HL-60 (cell line): ENCODE data around the gene KRTAP29-1.

Experiments
- DNase-seq, 2 experiments: peaks; one replicate each; pipeline ENCODE4 v3.0.0-alpha.2; 2010 to 2020; ENCODE audit warnings: low read depth in 1 of 2, low spot score in 1 of 2
- H3K27ac ChIP-seq: fragments of 250-450 bp; sonication (Bioruptor Pico); replicated peaks from 2 replicates; pipeline ENCODE4 v1.5.1; 2020; ENCODE audit warnings: mild to moderate bottlenecking, moderate library complexity
- H3K27me3 ChIP-seq: fragments of 250-450 bp; sonication (Bioruptor Pico); 2 replicates; pipeline ENCODE4 v1.5.1; 2021; ENCODE audit warnings: mild to moderate bottlenecking, moderate library complexity; ENCODE audit not compliant: insufficient read depth, poor library complexity, severe bottlenecking
- H3K4me3 ChIP-seq: replicated peaks from 2 replicates; pipeline ENCODE4 v1.5.1; 2011; ENCODE audit warnings: mild to moderate bottlenecking, control low read depth, low read length; ENCODE audit not compliant: insufficient read depth
- CTCF ChIP-seq: IDR thresholded peaks from one replicate; pipeline ENCODE4 v1.5.1; 2011; ENCODE audit warnings: low read length, control low read depth, inconsistent platforms; ENCODE audit not compliant: insufficient read depth
- GABPA ChIP-seq: IDR thresholded peaks from 2 replicates; pipeline ENCODE4 v1.6.1; 2012; ENCODE audit warnings: low read depth
- POLR2AphosphoS5 ChIP-seq: IDR thresholded peaks from 2 replicates; pipeline ENCODE4 v1.6.1; 2012; ENCODE audit warnings: low read depth
- SPI1 ChIP-seq: IDR thresholded peaks from 2 replicates; pipeline ENCODE4 v1.6.1; 2012; ENCODE audit warnings: low read depth, mild to moderate bottlenecking, borderline replicate concordance
- TF ChIP-seq, protein P1 (sequence below): IDR thresholded peaks from 2 replicates; pipeline ENCODE4 v1.6.1; 2012; ENCODE audit warnings: low read depth; ENCODE audit not compliant: insufficient replicate concordance

Gene KRTAP29-1

DNA sequence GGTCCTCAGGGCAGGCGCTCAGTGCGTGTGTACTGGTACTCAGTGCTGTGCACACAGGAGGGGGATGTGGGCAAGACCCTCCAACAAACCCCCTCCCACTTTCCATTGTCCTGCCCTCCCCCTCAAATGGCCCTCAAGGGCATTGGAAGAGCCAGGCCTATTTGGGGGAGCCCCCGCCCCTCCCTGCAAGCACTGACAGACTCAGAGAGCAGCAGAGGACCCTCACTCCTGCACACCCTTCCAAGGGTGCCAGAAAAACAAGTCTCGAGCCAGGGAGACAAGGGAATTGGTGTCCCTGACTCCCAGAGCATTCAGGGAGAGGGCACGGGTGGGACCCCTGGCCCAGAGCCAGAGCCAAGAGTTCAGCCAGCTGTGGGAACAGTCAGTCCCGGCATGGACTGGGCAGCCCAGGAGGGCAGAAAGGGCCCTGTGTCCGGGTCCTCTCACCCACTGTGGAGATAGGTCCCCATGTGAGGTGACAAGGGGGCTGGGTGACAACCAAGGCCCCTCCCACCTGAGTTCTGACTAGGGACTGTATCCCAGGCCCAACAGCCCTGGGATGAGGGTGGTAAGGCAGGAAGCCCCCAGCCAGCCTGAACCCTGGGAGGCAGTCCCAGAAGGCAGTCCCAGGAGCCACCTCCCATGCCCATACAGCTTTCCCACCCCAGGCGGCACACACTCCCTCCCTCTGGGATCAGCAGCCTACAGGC is 24.9 kb upstream of the KRTAP29-1 start:
- Histone ChIP-seq H3K27ac (no peak overlapping the region), H3K4me3 (no peak overlapping the region), H3K27me3 (peaks cover 2% of the 10 kb centered on the region)
- no peak for DNase-seq
- TF ChIP-seq, protein P1, sequence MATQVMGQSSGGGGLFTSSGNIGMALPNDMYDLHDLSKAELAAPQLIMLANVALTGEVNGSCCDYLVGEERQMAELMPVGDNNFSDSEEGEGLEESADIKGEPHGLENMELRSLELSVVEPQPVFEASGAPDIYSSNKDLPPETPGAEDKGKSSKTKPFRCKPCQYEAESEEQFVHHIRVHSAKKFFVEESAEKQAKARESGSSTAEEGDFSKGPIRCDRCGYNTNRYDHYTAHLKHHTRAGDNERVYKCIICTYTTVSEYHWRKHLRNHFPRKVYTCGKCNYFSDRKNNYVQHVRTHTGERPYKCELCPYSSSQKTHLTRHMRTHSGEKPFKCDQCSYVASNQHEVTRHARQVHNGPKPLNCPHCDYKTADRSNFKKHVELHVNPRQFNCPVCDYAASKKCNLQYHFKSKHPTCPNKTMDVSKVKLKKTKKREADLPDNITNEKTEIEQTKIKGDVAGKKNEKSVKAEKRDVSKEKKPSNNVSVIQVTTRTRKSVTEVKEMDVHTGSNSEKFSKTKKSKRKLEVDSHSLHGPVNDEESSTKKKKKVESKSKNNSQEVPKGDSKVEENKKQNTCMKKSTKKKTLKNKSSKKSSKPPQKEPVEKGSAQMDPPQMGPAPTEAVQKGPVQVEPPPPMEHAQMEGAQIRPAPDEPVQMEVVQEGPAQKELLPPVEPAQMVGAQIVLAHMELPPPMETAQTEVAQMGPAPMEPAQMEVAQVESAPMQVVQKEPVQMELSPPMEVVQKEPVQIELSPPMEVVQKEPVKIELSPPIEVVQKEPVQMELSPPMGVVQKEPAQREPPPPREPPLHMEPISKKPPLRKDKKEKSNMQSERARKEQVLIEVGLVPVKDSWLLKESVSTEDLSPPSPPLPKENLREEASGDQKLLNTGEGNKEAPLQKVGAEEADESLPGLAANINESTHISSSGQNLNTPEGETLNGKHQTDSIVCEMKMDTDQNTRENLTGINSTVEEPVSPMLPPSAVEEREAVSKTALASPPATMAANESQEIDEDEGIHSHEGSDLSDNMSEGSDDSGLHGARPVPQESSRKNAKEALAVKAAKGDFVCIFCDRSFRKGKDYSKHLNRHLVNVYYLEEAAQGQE: no peak
- TF ChIP-seq GABPA (no peak), CTCF (no peak), SPI1 (no peak), POLR2AphosphoS5 (no peak)

DNA sequence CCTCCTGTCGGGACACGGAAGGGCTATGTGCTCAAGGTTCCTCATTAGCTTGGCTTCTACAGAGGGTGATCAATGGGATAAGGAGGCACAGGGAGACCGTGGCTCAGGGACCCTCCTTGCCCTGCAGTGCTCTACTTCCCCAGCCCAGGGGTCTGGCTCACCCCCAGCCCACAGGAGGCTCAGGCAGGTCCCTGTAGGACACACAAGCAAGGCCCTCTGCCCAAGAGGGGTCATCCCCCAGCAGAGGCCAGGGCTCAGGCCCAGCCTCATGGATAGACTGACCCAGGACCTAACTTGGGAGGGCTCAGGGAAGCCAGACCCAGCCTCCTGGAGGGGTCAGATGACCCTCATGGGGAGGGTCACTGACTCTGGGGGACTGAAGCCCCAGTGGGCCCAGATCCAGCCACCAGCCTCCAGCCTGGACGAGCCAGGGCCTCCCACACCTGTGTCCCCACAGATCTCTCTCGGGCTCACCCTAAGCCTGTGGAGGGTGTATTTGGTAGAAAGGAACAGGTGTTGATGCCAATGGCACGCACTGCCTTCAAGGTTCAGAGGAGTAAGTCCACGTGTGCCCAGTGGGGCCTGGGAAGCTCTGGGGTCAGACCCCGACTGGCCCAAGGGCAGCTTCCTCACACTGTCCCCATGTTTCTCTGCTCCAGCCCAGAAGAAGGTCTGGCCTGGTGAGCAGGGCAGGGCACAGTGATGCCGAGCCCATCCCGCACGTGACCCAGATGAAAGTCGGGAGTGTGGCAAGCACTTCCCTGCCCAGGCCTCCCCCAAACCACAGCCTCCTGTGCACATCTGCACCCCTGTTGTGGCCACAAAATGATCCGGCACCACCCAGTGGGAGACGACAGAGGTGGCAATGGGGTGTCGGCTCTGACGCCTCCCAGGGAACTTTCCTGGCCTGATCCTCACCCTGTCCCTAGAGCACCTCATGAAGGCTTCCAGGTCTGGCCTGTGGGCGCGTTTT is 23.8 kb upstream of the KRTAP29-1 start:
- TF ChIP-seq CTCF: no peak
- TF ChIP-seq GABPA: no peak
- TF ChIP-seq SPI1: peak; percentile 41; the same call in 1 of the 2 replicates
- TF ChIP-seq, protein P1: no peak
- peak; percentile 51; the same call in 1 of the 2 replicates for TF ChIP-seq POLR2AphosphoS5
- Histone ChIP-seq H3K27me3 (peaks cover 2% of the 10 kb centered on the region), H3K4me3 (no peak overlapping the region), H3K27ac (no peak overlapping the region)
- peak in 1 of 2 experiments; percentile 26 for DNase-seq

- Histone ChIP-seq H3K27me3 (no peaks in the 10 kb centered on the region), H3K27ac (no peak overlapping the region), H3K4me3 (no peak overlapping the region)
- TF ChIP-seq CTCF (no peak), POLR2AphosphoS5 (no peak), SPI1 (no peak), GABPA (no peak)
- TF ChIP-seq, protein P1: no peak
- DNase-seq: no peak
Observed at GRCh38 chr17:41325611-41326010, 23.0 kb upstream of the KRTAP29-1 start.
